ENCODE data around the gene TK2.

The TK2 gene

DNA sequence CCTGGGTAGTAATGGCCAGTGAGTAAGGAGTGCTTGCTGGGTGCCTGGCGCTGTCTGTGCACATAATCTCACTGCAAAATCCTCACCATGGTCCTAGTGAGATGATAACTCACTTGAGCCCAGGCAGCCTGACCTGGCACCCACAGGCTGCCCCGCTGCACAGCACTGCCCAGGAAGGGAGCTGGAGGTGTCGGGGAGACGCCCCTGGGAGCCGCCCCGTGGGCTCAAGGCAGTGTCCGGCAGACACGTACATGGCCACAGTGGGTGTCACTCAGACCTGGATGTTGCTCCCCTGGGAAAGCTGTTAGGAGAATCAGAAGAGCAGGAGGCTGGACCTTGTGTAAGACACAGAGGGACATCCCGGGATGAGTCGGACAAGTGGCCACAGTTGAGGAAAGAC, 78.7 kb downstream of the TK2 start:
- no peak for TF ChIP-seq CEBPB (IDR thresholded peaks at IDR 0.05)
- TF ChIP-seq ZBTB7A (IDR thresholded peaks at IDR 0.05; ENCODE audit: low read depth), result no peak
- no peak for TF ChIP-seq REST (IDR thresholded peaks at IDR 0.05; ENCODE audit: low read depth)
- no peak for TF ChIP-seq EGR1 (IDR thresholded peaks at IDR 0.05)
- TF ChIP-seq, protein P1, sequence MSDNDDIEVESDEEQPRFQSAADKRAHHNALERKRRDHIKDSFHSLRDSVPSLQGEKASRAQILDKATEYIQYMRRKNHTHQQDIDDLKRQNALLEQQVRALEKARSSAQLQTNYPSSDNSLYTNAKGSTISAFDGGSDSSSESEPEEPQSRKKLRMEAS (IDR thresholded peaks at IDR 0.05), result no peak
- TF ChIP-seq FOXM1 (IDR thresholded peaks at IDR 0.05; ENCODE audit: borderline replicate concordance, low read depth), result no peak
- TF ChIP-seq, protein P2, sequence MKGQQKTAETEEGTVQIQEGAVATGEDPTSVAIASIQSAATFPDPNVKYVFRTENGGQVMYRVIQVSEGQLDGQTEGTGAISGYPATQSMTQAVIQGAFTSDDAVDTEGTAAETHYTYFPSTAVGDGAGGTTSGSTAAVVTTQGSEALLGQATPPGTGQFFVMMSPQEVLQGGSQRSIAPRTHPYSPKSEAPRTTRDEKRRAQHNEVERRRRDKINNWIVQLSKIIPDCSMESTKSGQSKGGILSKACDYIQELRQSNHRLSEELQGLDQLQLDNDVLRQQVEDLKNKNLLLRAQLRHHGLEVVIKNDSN (IDR thresholded peaks at IDR 0.05), result no peak
- TF ChIP-seq NFIC (IDR thresholded peaks at IDR 0.05), result no peak
- TF ChIP-seq TEAD4 (IDR thresholded peaks at IDR 0.05), result no peak
- TF ChIP-seq YY1 (IDR thresholded peaks at IDR 0.05; ENCODE audit: low read depth), result no peak
- TF ChIP-seq EP300 (IDR thresholded peaks at IDR 0.05; ENCODE audit: borderline replicate concordance), result no peak
- TF ChIP-seq TAF1 (IDR thresholded peaks at IDR 0.05; ENCODE audit: low read depth), result no peak
- no peak for TF ChIP-seq TCF12 (IDR thresholded peaks at IDR 0.05; ENCODE audit: low read depth)

DNA sequence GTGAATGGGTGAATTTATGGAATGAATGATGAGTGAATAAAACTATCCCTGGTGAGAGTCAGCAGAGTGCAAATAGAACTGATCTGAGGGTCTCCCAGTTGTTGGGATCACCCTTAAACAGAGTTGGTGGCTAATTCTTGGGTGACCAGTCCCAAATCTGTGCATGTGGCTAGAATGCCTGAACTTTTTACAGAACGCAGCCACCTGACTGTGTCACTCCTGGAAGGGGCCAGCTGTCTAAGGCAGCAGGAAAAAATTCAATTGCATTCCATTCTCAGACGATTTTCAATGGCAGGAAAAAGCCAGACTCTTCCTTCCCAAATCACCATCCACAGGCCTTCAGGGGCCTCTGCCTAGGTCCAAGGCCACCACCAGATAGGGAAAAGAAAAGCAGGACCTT, 79.4 kb downstream of the TK2 start:
- TF ChIP-seq YY1 (IDR thresholded peaks at IDR 0.05; ENCODE audit: low read depth), result no peak
- TF ChIP-seq ZBTB7A (IDR thresholded peaks at IDR 0.05; ENCODE audit: low read depth), result no peak
- no peak for TF ChIP-seq TEAD4 (IDR thresholded peaks at IDR 0.05)
- no peak for TF ChIP-seq NFIC (IDR thresholded peaks at IDR 0.05)
- TF ChIP-seq EGR1 (IDR thresholded peaks at IDR 0.05), result no peak
- no peak for TF ChIP-seq EP300 (IDR thresholded peaks at IDR 0.05; ENCODE audit: borderline replicate concordance)
- TF ChIP-seq, protein P1 (IDR thresholded peaks at IDR 0.05), result no peak
- no peak for TF ChIP-seq TAF1 (IDR thresholded peaks at IDR 0.05; ENCODE audit: low read depth)
- TF ChIP-seq CREB1 (IDR thresholded peaks at IDR 0.05; ENCODE audit: low read depth), result no peak
- no peak for TF ChIP-seq CEBPB (IDR thresholded peaks at IDR 0.05)
- TF ChIP-seq, protein P2 (IDR thresholded peaks at IDR 0.05), result no peak
- TF ChIP-seq FOXM1 (IDR thresholded peaks at IDR 0.05; ENCODE audit: borderline replicate concordance, low read depth), result no peak
- no peak for TF ChIP-seq RAD21 (IDR thresholded peaks at IDR 0.05; ENCODE audit: low read depth)
- no peak for TF ChIP-seq TCF12 (IDR thresholded peaks at IDR 0.05; ENCODE audit: low read depth)
- TF ChIP-seq REST (IDR thresholded peaks at IDR 0.05; ENCODE audit: low read depth), result no peak

- TF ChIP-seq RAD21 (IDR thresholded peaks at IDR 0.05; ENCODE audit: low read depth), result no peak
- TF ChIP-seq, protein P1 (IDR thresholded peaks at IDR 0.05), result no peak
- TF ChIP-seq TEAD4 (IDR thresholded peaks at IDR 0.05), result no peak
- TF ChIP-seq EGR1 (IDR thresholded peaks at IDR 0.05), result no peak
- TF ChIP-seq CEBPB (IDR thresholded peaks at IDR 0.05), result no peak
- no peak for TF ChIP-seq REST (IDR thresholded peaks at IDR 0.05; ENCODE audit: low read depth)
- no peak for TF ChIP-seq TCF12 (IDR thresholded peaks at IDR 0.05; ENCODE audit: low read depth)
- no peak for TF ChIP-seq CREB1 (IDR thresholded peaks at IDR 0.05; ENCODE audit: low read depth)
- TF ChIP-seq, protein P2 (IDR thresholded peaks at IDR 0.05), result no peak
- TF ChIP-seq ZBTB7A (IDR thresholded peaks at IDR 0.05; ENCODE audit: low read depth), result no peak
Observed at GRCh38 chr16:66469947-66470546, 79.9 kb downstream of the TK2 start.

Measured in Ishikawa (cell line).